CD4-positive, alpha-beta T cell treated with Interferon alpha-2 for 1 hour (primary cell): ENCODE data around the gene RUNDC3A.
A peak's percentile ranks its signal among the peaks of the same experiment; 100 is the strongest.

ENCODE experiments used
- DNase-seq, 2 donors: peaks; one replicate each; pipeline ENCODE4 v3.0.0-alpha.2; 2020 to 2022

RUNDC3A gene

GRCh38 chr17:44284024-44284400 is 24.4 kb upstream of the RUNDC3A start:
- DNase-seq, result no peak

- DNase-seq, result no peak
Observed at GRCh38 chr17:44287651-44288050, 20.8 kb upstream of the RUNDC3A start.

GRCh38 chr17:44293509-44294226 is 14.7 kb upstream of the RUNDC3A start:
- no peak for DNase-seq

- no peak for DNase-seq
Observed at GRCh38 chr17:44297975-44298374, 10.4 kb upstream of the RUNDC3A start.

GRCh38 chr17:44304651-44305050 is 3.8 kb upstream of the RUNDC3A start:
- DNase-seq, result no peak

GRCh38 chr17:44307387-44308186 is 814 bp upstream of the RUNDC3A start:
- no peak for DNase-seq

GRCh38 chr17:44308865-44309264 is 464 bp downstream of the RUNDC3A start:
- no peak for DNase-seq

GRCh38 chr17:44309472-44309871 is 1.1 kb downstream of the RUNDC3A start:
- no peak for DNase-seq

- no peak for DNase-seq
Observed at GRCh38 chr17:44310188-44310587, 1.8 kb downstream of the RUNDC3A start.

GRCh38 chr17:44310609-44311376 is 2.4 kb downstream of the RUNDC3A start:
- DNase-seq, result no peak

- DNase-seq, result no peak
Observed at GRCh38 chr17:44311562-44312181, 3.3 kb downstream of the RUNDC3A start.

DNA sequence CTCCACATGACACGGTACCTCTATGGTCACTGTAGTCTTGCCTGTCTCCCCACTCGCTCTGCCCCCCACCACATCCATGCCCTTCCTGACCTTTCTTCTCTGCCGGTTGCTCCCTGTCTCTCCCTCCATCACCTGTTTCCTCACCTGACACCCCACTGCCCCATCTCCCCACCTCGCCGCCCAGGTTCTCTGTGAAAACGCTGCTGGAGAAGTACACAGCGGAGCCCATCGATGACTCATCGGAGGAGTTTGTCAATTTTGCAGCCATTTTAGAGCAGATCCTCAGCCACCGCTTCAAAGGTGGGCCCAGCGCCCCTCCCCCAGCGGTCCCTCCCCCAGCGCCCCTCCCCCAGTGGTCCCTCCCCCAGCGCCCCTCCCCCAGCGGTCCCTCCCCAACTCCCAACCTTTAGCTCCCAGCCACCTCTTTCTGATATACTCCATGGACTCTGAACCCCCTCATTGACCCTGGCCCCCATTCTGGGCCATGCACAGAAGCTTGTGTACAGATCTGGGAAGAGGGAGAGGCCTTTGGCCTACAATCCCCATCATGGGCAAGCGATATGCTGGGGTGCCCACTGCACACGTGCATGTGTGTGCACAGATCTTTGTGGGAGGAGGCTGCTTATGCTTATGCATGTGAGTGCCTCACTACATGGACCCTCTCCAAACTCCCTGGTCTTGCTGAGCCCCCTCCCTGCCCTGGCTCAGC is 4.1 kb downstream of the RUNDC3A start:
- DNase-seq, result no peak

DNA sequence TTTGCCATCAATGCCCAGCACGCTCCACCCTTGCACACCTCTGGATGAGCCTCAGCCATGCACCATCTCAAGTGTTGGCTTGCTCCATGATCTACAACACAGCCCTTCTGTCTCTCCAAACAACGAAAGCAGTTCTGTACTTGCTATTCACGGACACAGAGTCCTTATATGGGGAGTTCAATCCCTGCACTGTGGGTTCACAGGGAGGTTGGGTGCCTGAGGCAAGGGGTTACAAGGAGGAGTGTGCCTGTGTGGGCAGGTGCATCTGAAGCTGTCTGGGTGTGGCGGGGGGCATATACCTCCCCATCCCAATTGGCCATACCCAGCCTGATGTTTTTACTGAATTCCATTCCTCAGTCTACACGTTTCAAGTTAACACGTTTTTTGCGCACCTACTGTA is 5.6 kb downstream of the RUNDC3A start:
- DNase-seq, result no peak

DNA sequence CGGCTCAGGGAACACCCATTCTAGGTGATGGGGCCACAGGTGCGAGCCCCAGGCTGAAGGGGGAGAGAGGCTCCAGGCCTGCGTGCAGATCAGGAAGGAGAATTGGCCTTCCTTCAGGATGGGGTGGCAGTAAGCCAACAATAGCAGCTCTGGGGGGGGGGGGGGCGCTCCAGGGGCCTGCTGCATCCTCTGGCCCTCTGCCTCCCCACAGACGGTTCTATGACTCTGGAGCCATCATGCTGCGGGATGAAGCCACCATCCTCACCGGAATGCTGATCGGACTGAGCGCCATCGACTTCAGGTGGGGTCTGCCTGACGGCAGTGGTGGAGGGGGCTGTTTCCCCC is 6.1 kb downstream of the RUNDC3A start:
- no peak for DNase-seq

DNA sequence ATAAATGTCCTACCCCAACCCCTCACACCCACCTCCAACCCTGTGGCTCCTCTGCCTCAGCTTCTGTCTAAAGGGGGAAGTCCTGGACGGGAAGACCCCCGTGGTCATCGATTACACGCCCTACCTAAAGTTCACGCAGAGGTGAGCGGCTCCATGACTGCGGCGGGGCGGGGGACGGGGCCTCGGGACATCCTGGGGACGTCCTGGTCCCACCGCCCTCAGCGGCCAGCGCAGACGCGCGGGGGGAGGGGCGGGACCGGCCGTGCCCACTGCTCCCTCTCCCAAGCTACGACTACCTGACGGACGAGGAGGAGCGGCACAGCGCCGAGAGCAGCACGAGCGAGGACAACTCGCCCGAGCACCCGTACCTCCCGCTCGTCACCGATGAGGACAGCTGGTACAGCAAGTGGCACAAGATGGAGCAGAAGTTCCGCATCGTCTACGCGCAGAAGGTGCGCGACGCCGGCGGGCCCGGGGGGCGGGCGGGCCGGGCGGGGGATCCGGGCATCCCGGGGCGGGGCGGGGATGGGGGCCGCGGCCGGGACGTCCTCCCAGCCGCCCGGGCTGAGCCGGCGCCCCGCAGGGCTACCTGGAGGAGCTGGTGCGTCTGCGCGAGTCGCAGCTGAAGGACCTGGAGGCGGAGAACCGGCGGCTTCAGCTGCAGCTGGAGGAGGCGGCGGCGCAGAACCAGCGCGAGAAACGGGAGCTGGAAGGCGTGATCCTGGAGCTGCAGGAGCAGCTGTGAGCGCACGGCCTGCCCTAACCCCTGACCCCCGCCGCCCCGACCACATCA is 6.7 kb downstream of the RUNDC3A start:
- peak; percentile 16 to 34 for DNase-seq

GRCh38 chr17:44315760-44316731 is 7.6 kb downstream of the RUNDC3A start:
- no peak for DNase-seq

- DNase-seq, result no peak
Observed at GRCh38 chr17:44317545-44317944, 9.1 kb downstream of the RUNDC3A start.

DNA sequence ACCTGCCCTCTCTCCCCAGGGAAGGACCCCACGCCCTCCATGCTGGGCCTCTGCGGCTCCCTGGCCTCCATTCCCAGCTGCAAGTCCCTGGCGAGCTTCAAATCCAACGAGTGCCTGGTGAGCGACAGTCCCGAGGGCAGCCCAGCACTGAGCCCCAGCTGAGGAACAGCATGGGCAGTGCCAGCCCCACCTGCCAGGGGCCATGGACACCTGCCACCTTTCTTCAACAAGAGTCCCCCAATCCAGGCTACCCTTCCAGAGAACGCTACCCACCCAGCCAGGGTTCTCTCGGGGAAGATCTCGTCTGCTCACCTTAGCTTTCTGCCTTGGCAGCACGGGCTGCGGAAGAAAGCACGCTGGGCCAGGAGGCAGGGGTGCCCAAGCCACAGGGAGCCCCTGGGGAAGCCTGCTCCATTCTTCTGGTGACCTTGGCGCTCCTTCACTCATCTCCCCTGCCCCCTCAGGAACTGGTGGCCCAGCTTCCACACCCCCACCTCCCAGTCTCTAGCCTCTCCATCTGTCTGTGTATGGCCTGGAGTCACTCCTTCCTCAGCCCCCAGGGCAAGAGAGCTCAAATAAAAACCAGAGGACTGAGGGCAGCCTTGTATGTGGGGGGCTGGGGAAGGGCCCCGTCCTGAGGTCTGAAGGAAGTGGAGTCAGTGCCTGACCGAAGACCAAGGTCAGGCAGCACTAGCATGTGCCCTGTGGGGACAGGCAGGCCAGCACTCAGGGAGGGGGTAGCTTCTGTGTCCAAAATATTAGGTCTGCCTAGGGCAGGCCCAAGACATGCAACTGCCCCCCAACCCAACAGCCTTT is 9.9 kb downstream of the RUNDC3A start:
- DNase-seq, result no peak

DNA sequence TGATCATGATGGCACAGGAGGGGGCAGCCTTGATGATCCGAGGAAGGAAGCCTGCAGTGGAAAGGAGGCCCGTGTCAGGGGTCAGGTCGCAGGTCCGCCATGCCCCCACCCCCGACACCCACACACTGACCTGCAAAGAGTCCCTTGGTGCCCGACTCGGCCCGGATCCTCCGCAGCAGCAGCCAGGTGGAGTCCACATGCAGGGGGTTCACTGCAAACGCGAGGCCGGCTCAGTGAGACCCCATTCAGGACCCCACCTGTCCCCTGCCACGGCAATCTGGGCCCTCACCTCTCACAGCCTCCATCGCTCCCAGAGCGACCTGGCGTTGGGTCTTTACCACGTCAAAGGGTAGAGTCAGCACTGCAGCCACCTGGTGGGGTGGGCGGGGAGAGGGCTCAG is 11.7 kb downstream of the RUNDC3A start:
- DNase-seq, result no peak
